NCI-H2081 treated with DMSO at 0.1 percent for 48 hours (cell line): Measurements from ENCODE around the gene STARD7.
"Not testable (repeated sequence)": the region's sequence is repeated elsewhere in the genome, so short reads cannot be mapped to it uniquely, and the experiment has no call there.

Experiments
- DNase-seq: peaks from one replicate; lab custom pipeline; 2025; lab: John Stamatoyannopoulos, UW

STARD7 gene

DNA sequence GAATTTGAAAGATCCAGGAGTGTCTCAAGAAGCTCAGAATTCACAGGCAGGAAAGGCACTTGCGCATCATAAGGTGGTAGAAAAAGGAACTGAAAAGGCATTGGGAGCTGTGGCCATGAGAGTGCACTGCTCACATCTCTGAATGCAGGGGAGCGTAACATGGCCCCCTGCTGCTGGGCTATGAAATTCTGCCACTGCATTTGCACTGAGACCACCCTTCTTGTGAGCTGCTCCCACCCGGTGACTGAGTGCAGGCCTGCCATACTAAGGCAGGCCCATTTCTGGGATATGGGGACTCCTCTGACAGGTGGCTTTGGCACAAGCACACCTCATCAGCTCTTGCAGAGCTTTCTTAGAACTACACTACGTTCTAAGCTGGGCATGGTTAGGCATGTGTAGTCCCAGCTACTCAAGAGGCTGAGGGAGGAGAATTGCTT, 25.3 kb upstream of the STARD7 start:
- DNase-seq: no peak

DNA sequence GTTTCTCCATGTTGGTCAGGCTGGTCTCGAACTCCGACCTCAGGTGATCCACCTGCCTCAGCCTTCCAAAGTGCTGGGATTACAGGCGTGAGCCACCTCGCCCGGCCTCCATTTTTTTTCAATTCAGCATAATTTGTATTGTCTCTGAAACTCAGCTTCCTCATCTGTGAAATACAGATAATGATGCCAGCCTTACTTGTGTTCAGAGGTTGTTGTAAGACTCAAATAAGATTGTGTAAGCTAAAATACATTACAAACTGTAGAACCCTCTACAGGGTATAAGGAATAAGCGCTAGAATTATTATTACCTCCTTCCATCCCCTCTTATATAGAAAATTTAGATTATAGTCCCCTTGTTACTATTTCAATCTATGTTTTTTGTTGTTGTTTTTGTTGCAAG, 24.8 kb upstream of the STARD7 start:
- no peak for DNase-seq

DNA sequence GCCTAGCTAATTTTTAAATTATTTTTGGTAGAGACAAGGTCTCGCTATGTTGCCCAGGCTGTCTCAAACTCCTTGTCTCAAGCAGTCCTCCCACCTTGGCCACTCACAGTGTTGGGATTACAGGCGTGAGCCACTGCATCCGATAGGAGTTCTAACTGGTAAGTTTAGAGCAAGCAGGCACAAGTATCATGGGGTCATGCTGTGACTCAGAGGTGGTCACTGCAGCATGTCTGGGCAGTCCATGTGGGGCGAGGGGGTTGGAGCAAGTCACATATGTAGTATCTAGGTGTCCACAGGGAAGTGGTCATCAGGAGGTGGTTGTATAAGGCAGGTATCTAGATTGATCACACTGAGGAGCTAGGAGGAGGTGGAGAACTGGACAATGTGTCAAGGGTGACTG, 22.7 kb upstream of the STARD7 start:
- DNase-seq: no peak

DNA sequence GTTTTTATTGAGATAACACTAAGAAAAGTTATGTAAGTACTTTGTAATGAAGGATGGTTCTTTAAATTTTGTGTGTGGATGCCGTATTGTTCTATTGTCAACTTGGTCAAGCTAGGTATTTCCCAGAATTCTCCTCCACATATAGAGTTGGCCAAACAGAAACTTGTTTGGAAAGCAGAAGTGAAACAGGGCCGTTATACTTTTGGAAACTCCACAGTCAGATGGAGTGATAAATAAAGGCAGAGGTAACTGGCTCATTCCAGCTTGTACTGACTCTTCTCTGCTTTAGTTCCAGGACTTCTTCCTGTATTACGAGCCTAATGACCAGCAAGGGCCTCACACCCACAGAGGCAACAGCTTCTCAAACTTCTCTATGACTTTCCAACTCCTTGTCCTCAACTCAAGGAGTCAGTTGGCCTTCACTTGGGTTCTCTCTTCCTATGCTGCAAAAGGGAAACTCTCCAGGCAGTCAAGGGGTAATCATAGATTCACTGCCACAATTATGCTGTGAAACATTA, 16.4 kb upstream of the STARD7 start:
- no peak for DNase-seq

DNA sequence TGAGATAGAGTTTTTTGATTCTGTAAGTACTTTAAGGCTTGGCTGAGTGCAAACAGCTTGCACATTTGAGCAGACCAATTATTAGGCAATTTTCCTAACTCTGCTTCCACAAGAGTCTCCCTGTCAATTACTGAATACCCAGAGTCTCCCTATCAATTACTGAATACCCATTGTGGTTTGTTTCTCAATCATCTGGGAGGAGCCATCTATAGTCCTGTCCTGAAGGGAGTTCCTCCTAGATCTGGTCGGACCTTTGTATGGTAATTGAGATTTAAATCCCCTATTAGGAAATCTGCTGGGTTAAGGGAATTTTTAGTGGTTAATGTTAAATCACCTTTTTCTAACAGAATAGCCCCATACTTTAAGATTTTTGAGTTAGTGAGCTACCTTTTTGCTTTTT, 12.5 kb upstream of the STARD7 start:
- not testable (repeated sequence) for DNase-seq

DNA sequence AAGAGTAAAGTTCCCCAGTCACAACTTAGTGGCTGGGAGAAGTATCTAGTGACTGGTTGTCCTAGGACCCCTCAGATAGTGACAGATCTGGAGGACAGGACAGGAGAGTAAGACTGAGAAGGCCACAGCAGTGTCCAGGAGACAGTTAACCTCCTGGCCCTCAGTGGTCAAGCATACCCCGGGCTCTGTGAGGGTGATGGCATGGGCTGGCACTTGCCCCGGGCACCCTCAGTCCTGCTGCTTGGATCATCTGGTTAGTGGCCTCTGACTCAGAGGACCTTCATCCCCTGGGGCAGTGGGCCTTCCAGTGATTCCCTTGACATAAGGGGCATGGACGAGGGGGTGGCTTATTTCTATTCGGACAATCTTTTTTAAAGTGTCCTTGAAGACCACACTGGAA, 11.3 kb upstream of the STARD7 start:
- not testable (repeated sequence) for DNase-seq

DNA sequence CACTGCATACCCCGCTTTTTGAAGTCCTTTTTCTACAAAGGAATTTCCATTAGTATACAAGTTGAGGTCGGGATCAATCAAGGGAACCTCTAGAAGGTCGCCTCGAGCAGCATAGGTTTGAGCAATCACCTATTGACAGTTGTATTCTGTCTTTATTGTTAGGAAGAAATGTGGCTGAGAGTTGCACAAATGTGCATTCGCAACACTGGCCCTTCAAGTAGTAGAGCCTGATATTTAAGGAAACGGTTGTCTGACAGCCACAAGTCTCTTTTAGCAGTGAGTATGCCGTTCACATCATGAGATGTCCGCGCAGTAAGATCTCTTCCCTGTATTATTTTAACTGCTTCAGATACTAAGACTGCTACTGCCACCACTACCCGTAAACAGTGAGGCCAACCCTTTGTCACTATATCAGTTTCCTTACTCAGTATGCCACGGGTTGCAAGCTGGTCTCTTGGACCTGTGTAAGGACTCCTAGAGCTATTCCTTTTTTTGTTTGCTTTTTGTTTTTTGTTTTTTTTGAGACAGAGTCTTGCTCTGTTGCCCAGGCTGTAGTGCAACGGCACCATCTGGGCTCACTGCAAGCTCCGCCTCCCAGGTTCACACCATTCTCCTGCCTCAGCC, 10.0 kb upstream of the STARD7 start:
- no peak for DNase-seq

DNA sequence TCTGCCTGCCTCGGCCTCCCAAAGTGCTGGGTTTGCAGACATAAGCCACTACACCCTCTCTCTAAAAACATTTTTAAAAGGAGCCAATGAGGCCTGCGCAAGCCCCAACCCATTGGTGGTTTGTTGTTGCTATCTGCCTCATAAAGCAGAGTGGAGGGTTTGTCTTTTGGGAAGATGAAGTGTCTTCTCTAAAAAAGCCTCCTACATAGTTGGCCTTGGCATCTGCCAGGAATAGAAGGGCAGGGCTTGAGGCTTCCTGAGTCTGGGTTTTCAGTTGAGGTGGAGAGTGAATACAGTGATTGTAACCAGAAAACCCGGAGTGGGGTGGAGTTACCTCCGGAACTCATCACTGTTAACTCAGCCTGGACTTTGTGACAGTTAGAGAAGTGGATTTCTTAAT, 5.9 kb upstream of the STARD7 start:
- no peak for DNase-seq

DNA sequence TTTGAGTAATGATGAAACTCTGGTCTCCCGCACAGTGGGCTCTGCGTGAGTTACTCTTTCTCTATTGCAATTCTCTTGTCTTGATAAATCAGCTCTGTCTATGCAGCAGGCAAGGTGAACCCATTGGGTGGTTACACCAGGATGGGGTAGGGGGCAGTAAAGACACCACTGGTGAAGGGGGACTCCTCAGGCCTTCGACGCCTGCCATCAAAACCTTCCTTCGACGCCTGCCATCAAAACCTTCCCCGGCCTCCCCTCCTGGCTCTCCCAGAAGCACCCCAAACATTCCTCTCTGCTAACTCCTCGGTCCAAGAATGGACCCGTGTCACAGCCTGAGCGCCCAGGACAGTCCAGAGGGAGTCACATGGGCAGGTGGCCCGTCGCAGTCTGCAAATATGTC, 4.8 kb upstream of the STARD7 start:
- DNase-seq: no peak

DNA sequence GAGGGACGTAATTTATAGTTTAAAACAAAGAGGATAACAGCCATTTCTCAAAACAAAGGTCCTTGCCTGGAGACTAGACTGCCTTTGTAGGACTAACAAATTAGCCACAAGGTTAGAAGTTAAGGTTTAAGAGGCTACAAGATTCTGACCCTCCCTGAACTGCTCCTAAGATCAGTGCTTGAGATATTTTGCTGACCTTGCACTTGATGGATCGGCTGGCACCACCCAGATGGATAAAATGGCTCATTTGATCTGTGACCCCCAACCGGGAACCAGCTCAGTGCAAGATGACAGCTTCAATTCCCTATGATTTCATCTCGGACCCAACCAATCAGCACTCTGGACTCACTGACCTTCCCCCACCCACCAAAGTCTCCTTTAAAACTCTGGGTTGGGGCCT, 3.7 kb upstream of the STARD7 start:
- DNase-seq: no peak

DNA sequence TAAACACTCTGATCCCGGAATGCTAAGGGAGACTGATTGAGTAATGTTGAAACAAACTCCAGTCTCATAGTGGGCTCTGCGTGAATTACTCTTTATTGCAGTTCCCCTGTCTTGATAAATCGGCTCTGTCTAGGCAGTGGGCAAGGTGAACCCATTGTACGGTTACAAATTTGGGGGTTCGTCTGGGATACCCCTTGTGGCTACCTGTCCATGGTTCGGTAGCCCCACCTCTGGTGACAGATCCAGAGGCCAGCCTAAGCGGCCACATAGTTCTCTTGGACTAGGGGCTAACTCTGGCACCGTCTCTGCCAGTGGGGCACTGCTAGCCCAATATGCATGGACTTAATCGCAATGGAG, 1.1 kb upstream of the STARD7 start:
- no peak for DNase-seq

DNA sequence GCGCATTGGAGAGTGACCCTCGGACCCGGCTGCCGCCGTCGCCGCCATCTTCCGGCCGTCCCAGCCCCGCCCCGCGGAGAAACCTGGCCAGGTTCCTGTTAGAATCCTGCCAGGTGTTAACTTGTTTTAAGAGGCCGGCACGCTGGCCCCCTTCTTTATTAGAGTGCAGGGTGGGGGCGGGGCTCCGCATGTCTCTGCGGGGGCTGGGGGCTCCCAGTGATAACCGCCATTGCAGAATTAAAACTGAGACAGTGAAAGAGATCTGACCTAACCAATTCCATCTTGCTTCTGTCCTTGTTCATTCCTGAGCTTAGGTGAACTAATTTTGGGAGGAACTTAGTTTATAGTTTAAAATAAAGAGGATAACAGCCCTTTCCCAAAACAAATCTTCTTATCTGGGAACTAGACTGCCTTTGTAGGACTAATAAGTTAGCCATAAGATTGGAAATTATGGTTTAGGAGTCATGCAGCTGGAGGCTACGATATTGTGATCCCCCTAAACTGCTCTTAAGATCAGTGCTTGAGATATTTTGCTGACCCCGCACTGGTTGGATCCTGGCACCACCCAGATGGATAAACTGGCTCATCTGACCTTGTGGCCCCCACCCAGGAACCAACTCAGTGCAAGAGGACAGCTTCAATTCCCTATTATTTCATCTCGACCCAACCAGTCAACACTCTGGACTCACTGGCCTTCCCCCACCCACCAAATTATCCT, 543 bp upstream of the STARD7 start:
- DNase-seq: no peak

DNA sequence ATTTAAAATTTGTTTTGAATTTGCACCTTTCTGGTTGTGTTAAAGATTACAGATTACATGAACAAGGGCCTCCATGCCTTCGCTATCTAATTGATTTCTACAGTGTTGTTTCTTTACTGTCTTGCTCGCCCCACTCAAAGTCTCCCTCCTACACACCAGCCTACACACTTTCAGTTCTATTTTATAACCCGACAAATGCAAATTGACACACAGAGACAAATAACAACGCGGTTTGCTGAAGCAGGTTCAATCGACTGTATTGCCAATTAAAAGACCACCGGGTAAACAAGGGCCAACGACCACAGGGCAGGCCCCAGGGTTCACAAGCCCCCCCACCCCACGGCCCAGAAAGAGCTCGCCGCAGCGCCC, 869 bp downstream of the STARD7 start:
- DNase-seq: no peak

DNA sequence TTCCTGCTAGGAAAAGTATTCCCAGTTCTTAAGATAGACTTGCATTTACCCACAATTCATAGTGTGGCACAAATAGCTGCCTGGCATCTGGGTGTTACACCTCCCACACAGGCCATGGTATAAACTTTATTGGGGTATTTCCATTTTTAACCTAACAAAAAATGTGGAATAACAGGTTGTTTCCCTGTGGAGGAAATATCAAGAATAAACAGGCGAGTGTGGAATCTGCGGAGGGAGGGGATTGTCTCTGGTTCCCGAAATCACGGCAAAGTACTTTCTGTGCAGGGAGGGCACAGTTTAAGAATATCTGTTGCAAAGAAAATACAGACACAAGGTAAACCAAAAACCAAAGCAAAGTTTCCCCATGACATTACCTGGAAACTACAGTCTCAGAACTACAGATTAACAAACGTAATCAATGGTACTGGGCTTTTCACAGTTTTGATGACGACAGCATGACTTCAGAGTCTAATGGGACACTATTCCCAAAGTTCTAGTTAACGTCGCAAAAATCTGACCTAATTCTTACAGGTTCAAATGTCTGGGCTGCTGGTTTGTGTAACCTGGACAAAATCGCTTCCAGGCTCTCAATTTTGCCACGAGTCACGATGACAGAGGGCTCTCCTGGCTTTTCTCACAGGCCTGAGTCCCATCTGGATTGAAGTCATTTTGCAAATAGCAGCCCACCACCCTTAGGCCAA, 1.4 kb downstream of the STARD7 start:
- DNase-seq: no peak

DNA sequence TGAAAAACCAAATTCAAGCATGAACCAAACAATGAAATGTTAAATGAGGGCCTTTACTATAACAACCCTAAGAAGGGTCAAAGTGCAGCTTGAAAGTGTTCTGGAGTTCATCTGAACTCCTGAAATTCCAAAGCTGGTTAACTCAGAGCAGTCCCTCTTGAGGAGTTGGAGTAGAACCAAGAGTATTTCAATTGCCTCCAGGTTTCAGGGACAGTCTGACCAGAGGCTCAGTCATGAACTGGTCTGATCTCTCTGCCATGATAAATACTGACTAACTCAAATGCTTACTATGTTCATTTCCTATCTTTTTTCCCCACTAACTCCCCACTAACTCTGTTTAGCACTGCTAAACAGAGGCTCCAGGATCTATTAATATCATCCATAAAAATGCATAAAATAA, 2.7 kb downstream of the STARD7 start:
- DNase-seq: no peak

DNA sequence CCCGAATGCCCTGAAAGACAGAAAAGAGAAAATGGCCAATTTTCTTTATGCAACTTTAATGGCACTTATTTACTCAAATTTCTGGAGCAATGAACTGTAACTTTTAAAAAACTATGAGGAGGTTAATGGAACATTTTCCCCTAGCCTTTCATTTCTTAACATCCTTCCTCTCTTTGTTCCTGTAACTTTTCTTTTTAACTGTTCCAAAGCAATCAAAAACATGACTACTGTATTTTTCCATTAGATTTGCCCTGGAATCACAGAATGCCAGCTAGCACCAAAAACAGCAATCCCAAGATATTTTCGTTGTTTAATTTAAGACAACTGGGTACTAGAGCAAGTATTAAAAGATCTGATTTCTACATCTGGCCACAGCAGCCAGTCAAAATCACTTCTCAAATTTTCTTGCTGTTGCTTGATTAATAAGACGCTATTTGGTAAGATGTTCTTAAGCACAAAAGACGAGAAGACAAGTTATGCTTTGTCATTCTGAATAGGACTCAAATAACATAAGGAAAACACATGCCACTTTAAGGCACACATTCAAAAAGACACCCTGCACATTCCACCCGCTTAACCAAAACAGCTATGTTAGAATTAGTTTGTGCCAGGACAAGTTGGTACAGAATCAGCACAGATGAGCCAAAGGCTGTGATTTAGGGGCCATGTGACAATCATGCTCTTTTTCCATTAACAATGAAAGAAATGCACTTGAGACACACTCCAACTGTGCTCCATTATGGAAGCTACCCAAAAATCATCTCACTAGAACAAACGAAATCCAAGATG, 3.6 kb downstream of the STARD7 start:
- DNase-seq: no peak

DNA sequence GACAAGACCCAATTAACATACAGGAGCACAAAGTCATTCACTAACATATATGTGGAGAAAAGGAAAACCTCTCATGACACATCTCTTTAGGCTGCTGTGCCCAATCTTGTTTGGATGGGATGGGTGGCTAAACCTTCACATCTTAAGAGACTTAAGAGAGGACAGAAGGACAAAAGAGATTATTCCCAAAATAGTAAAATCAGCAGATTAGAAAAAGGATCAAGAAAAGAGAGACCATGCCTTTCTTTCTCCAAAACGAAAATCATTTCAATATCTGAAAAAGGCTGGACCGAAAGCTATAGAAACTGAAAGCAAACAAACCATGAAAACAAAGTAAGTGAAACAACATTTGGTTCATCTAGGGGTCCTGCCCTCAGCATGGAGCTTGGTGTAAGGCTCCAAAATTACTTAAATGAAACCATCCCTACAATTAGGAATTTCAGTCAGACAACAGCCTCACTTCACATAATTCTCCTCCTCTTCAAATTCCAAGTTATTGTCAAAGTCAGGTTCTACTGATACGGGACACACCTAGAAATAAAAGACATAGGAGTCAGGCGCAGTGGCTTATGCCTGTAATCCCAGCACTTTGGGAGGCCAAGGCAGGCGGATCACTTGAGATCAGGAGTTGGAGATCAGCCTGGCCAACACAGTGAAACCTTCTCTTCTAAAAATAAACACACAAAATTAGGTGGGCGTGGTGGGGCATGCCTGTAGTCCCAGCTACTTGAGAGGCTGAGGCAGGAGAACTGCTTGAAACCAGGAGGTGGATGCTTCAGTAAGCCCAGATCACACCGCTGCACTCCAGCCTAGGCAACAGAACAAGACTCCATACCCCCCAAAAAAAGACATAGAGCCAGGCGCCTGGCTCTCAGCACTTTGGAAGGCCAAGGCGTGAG, 5.2 kb downstream of the STARD7 start:
- DNase-seq: no peak

DNA sequence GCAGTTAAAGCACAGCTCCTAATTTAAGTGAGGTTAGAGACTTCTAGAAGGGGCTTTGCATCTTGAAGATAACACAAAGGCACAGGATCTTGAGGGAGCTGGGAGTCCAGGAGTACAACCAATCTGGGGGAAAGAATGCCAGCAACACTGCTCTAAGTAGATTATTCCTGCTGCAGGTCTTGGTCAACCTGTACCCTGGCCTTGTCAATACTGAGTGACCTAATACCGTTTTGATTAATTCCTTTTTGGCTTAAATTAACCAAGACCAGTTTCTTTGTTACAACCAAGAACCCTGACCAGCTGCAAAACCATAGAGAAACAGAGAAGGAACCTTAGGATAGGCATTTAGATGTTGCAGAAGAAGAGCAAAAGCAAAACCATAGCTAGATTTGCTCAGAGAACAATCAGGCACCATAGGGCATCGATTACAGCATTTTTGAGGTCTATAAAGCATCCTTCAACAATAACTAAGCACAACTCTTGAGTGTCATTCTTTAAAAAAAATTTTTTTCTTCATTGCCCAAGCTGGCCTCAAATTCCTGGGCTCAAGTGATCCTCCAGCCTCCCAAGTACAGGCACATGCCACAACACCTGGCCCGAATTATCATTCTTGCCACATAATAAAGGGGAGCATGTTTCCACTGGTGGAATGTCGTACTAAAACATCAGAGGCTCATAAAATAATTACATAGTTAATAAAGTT, 6.3 kb downstream of the STARD7 start:
- no peak for DNase-seq

DNA sequence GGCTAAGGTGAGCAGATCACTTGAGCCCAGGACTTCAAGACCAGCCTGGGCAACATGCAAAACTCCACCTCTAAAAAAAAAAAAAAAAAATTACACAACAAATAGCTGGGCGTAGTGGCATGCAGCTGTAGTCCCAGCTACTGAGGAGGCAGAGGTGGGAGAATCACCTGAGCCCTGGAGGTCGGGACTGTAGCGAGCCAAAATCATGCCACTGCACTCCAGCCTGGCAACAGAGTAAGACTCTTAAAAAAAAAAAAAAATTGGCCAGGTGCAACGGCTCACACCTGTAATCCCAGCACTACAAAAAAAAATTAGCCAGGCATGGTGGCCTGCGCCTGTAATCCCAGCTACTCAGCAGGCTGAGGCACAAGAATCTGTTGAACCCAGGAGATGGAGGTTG, 7.3 kb downstream of the STARD7 start:
- DNase-seq: no peak

DNA sequence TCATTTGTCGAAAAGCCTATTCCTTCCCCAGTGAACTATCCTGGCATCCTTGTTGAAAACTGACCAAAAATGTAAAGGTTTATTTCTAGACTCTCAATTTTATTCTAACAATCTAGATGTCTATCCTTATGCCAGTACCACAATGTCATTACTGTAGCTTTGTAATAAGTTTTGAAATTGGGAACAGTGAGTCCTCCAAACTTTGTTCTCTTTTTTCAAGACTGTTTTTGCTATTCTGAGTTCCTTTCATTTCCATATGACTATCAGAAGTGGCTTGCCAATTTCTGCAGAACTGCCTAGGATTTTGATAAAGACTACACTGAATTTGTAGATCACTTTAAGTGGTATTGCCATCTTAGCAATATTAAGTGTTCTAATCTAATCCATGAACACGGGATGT, 9.7 kb downstream of the STARD7 start:
- DNase-seq: no peak
